Smooth muscle cell (in vitro differentiated cells): ENCODE measurements around the gene RPS6KA2. TPM values are rescaled to one million over a fixed set of nuclear protein-coding genes. Genes with fewer than 3 reads are reported as not detected.

ENCODE experiments used
- DNase-seq: peaks from one replicate; lab custom pipeline; 2025; ENCODE audit not compliant: unreplicated experiment; lab: John Stamatoyannopoulos, UW
- H2AFZ ChIP-seq: fragments of 200-600 bp; sonication (generic); 2 replicates; pipeline ENCODE4 v1.6.0; 2016; ENCODE audit warnings: antibody characterized with exemption, low read depth, mild to moderate bottlenecking
- H3F3A ChIP-seq: fragments of 200-600 bp; sonication (generic); 2 replicates; pipeline ENCODE4 v1.6.0; 2017; ENCODE audit warnings: antibody characterized with exemption, low read depth
- H3K27ac ChIP-seq: fragments of 200-600 bp; sonication (generic); 2 replicates; pipeline ENCODE4 v1.5.1; 2016; ENCODE audit warnings: low read depth, mild to moderate bottlenecking
- H3K27me3 ChIP-seq: fragments of 200-600 bp; sonication (generic); 2 replicates; pipeline ENCODE4 v1.6.1; 2016; ENCODE audit warnings: low read depth, mild to moderate bottlenecking
- H3K36me3 ChIP-seq: fragments of 200-600 bp; sonication (generic); 2 replicates; pipeline ENCODE4 v1.5.1; 2016; ENCODE audit warnings: low read depth
- H3K4me1 ChIP-seq: fragments of 200-600 bp; sonication (generic); 2 replicates; pipeline ENCODE4 v1.5.1; 2016; ENCODE audit warnings: low read depth
- H3K4me2 ChIP-seq: fragments of 200-600 bp; sonication (generic); 2 replicates; pipeline ENCODE4 v1.6.0; 2016; ENCODE audit warnings: mild to moderate bottlenecking
- H3K4me3 ChIP-seq: fragments of 200-600 bp; sonication (generic); 2 replicates; pipeline ENCODE4 v1.5.1; 2016; ENCODE audit warnings: mild to moderate bottlenecking
- H3K79me2 ChIP-seq: fragments of 200-600 bp; sonication (generic); 2 replicates; pipeline ENCODE4 v1.6.0; 2016; ENCODE audit warnings: low read depth, mild to moderate bottlenecking
- H3K9ac ChIP-seq: fragments of 200-600 bp; sonication (generic); 2 replicates; pipeline ENCODE4 v1.6.0; 2016; ENCODE audit warnings: low read depth
- H3K9me3 ChIP-seq: fragments of 200-600 bp; sonication (generic); replicated peaks from 2 replicates; pipeline ENCODE4 v1.5.1; 2016; ENCODE audit warnings: low read depth
- H4K20me1 ChIP-seq: fragments of 200-600 bp; sonication (generic); 2 replicates; pipeline ENCODE4 v1.6.0; 2016; ENCODE audit warnings: low read depth
- WGBS: methylation state at CpG from one replicate; pipeline ENCODE4 v1.1.7; 2016; ENCODE audit warnings: low lambda C conversion rate; 5-methylcytosine and 5-hydroxymethylcytosine counted together
- polyA plus RNA-seq: library from polyadenylated mRNA; unstranded; fragments of >200 nt; fragmentation: Nextera tagmentation; extraction: Ambion mirVana; gene quantifications from 2 replicates; pipeline ENCODE4 v1.2.1, GENCODE V29; 2016
- total RNA-seq: library from RNA; depleted of rRNA; stranded (reverse); fragments of >200 nt; gene quantifications from 2 replicates; pipeline ENCODE4 v1.2.3, GENCODE V29; 2014
- TF ChIP-seq, protein P1 (sequence below): fragments of 200-600 bp; sonication (generic); IDR thresholded peaks from 2 replicates; pipeline ENCODE4 v1.5.1; 2017; ENCODE audit warnings: borderline replicate concordance, mild to moderate bottlenecking, antibody characterized with exemption; ENCODE audit not compliant: insufficient read depth, poor library complexity, severe bottlenecking

The RPS6KA2 gene
- total and polyA plus RNA-seq, 2 experiments from 2014 or later = 7.8 to 10.4 TPM

DNA sequence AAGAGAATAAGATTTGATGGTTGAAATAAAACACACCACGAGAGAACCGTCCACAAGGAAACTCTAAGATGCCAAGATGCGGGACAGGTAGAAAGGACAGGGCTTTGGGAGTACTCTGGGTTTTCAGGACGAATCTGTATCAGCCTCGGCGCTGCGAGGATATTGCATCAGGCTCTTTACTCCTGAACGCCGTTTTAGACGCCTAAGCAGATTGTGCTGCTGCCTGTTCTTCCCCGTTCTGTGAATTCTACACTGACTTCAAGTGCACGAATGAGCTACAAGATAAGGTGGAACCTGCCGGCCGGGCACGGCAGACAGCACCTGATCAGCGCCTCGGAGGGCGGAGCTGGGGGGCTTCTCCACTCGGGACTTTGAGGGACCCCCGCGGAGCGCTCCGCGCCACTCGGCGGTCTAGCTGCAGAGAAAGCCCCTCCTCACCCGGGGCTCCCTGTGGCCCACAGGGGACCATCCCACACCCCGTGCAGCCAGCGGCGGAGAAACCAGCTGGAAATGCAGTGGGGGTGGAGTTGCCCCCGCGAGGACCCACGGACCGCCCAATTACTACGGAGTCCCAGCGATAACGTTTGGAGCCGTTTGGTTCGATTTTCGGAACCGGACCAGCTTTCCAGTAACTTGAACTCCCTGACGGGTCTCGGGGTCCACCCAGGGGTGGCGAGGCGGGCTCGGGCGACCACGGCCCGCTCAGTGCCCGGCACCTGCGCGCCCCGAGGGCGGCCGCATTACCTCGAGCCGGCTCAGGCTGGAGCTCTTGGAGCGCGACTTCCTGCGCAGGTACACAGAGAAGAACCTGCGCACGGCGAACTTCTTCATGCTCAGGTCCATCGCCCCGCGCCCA is 646 bp downstream of the RPS6KA2 start:
- H2AFZ ChIP-seq = peak overlapping the region; percentile 38
- WGBS = 2% methylated on average over 51 of the region's 66 CpGs
- no peak for DNase-seq
- H3K4me2 ChIP-seq = peak overlapping the region; percentile 90
- H3K4me3 ChIP-seq = peak overlapping the region; percentile 69
- no peaks in the 10 kb centered on the region for H4K20me1 ChIP-seq
- H3K79me2 ChIP-seq = peaks cover 3% of the 10 kb centered on the region
- H3K9me3 ChIP-seq = no peaks in the 10 kb centered on the region
- H3K9ac ChIP-seq = peak overlapping the region; percentile 46
- no peaks in the 10 kb centered on the region for H3K36me3 ChIP-seq
- TF ChIP-seq, protein P1, sequence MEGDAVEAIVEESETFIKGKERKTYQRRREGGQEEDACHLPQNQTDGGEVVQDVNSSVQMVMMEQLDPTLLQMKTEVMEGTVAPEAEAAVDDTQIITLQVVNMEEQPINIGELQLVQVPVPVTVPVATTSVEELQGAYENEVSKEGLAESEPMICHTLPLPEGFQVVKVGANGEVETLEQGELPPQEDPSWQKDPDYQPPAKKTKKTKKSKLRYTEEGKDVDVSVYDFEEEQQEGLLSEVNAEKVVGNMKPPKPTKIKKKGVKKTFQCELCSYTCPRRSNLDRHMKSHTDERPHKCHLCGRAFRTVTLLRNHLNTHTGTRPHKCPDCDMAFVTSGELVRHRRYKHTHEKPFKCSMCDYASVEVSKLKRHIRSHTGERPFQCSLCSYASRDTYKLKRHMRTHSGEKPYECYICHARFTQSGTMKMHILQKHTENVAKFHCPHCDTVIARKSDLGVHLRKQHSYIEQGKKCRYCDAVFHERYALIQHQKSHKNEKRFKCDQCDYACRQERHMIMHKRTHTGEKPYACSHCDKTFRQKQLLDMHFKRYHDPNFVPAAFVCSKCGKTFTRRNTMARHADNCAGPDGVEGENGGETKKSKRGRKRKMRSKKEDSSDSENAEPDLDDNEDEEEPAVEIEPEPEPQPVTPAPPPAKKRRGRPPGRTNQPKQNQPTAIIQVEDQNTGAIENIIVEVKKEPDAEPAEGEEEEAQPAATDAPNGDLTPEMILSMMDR = no peak
- H3K4me1 ChIP-seq = peaks cover 7% of the 10 kb centered on the region
- no peaks in the 10 kb centered on the region for H3K27me3 ChIP-seq
- H3K27ac ChIP-seq = no peak overlapping the region
- no peaks in the 10 kb centered on the region for H3F3A ChIP-seq

DNA sequence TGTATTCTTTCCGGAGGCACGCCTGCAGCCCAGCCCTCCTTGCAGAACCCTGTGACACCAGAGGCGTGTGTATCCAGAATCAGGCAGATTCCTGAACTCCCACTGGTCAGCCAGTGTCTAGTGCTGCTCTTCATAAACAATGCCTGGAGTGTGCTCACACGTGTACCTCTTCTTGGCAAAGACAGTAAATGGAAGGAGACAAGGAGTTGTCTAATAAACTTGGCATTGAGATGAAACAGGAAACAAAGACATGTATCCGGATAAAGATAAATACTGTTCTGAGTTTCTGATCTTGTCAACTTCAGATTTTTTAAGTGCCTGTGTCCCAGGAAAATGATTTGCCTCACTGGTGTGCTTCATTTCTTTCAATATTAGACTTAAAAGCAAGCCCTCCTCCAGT is 1.7 kb downstream of the RPS6KA2 start:
- WGBS = 47% methylated on average over 5 of the region's 5 CpGs
- Histone ChIP-seq H3K36me3 (no peaks in the 10 kb centered on the region), H3K4me3 (peak overlapping the region; percentile 69), H3K4me2 (peak overlapping the region; percentile 90), H3K4me1 (peaks cover 7% of the 10 kb centered on the region), H4K20me1 (no peaks in the 10 kb centered on the region), H3K79me2 (peaks cover 3% of the 10 kb centered on the region), H3F3A (no peaks in the 10 kb centered on the region), H2AFZ (no peak overlapping the region), H3K27ac (no peak overlapping the region), H3K27me3 (no peaks in the 10 kb centered on the region), H3K9ac (no peak overlapping the region), H3K9me3 (no peaks in the 10 kb centered on the region)
- TF ChIP-seq, protein P1 = no peak
- no peak for DNase-seq

DNA sequence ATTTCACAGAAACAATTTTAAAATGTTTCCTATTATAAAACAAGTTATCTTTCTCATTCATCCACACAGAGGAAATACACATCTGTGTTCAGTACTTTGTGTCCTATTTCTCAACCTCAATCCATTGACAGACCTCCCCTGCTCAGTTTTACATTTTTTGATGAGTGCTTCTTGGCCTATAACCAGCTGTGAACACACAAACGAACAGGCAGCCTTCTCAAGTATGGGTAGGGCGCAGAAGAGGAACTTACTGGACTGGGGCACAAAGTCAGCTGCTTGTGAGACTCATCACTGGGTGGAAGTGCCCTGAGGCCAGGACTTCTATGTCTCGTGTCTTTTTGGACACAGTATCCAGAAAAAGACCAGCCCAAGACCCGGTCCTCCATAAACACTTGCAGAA is 2.8 kb downstream of the RPS6KA2 start:
- peaks cover 13% of the 10 kb centered on the region for H3K4me1 ChIP-seq
- H2AFZ ChIP-seq = no peak overlapping the region
- no peak overlapping the region for H3K9ac ChIP-seq
- no peak overlapping the region for H3K4me3 ChIP-seq
- H3K36me3 ChIP-seq = no peaks in the 10 kb centered on the region
- H4K20me1 ChIP-seq = no peaks in the 10 kb centered on the region
- no peak overlapping the region for H3K27ac ChIP-seq
- 87% methylated on average over 4 of the region's 4 CpGs for WGBS
- H3K4me2 ChIP-seq = no peak overlapping the region
- TF ChIP-seq, protein P1 = no peak
- H3K27me3 ChIP-seq = no peaks in the 10 kb centered on the region
- DNase-seq = no peak
- no peaks in the 10 kb centered on the region for H3K9me3 ChIP-seq
- no peaks in the 10 kb centered on the region for H3F3A ChIP-seq
- H3K79me2 ChIP-seq = peaks cover 3% of the 10 kb centered on the region

DNA sequence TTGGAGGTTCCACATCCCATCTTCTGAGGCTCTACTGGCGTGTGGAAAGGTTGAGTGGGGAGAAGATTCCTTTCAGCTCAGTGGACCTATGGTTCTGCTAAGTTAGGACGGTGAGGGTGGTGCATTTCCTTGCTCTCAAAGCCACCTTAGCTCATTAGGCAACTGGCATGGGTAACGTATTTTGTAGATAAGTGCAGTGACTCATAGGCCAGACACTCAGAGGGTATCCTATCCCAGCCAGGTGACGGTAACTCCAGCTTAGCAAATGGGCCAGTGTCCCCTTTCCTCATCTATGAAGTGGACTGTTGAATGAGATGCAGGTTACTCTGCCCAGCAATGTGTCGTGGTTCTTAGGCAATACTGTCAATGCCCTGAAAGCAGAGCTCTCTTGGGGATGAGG is 3.7 kb downstream of the RPS6KA2 start:
- Histone ChIP-seq H4K20me1 (no peaks in the 10 kb centered on the region), H3K4me3 (no peak overlapping the region), H3F3A (no peaks in the 10 kb centered on the region), H3K27ac (no peak overlapping the region), H3K9me3 (no peaks in the 10 kb centered on the region), H3K27me3 (no peaks in the 10 kb centered on the region), H3K9ac (no peak overlapping the region), H3K79me2 (peaks cover 3% of the 10 kb centered on the region), H3K4me1 (peaks cover 9% of the 10 kb centered on the region), H3K4me2 (no peak overlapping the region), H2AFZ (no peak overlapping the region), H3K36me3 (no peaks in the 10 kb centered on the region)
- WGBS = 74% methylated on average over 5 of the region's 5 CpGs
- TF ChIP-seq, protein P1 = no peak
- no peak for DNase-seq
